Activated T-helper 9 cell treated with anti-CD3 and anti-CD28 coated beads, Interleukin-2, amount 50 U/mL, for 16 hours (primary cell): ENCODE measurements around the gene SRSF3.
"Not testable (repeated sequence)": the region's sequence is repeated elsewhere in the genome, so short reads cannot be mapped to it uniquely, and the experiment has no call there.

Experiments used
- DNase-seq: peaks from one replicate; pipeline ENCODE4 v3.0.0-alpha.2; 2020; ENCODE audit warnings: low read depth

The SRSF3 gene

GRCh38 chr6:36649701-36650484, 55.7 kb downstream of the SRSF3 start:
- DNase-seq = no peak

- no peak for DNase-seq
These were observed 56.8 kb downstream of the SRSF3 start for GRCh38 chr6:36650848-36651478.

- no peak for DNase-seq
These were observed 57.7 kb downstream of the SRSF3 start for GRCh38 chr6:36651659-36652379.

- not testable (repeated sequence) for DNase-seq
These were observed 60.3 kb downstream of the SRSF3 start for GRCh38 chr6:36654469-36654868.
